Measurements from ENCODE around the gene MPZL3.
"Not testable (repeated sequence)": the region's sequence is repeated elsewhere in the genome, so short reads cannot be mapped to it uniquely, and the experiment has no call there.

MPZL3 gene

DNA sequence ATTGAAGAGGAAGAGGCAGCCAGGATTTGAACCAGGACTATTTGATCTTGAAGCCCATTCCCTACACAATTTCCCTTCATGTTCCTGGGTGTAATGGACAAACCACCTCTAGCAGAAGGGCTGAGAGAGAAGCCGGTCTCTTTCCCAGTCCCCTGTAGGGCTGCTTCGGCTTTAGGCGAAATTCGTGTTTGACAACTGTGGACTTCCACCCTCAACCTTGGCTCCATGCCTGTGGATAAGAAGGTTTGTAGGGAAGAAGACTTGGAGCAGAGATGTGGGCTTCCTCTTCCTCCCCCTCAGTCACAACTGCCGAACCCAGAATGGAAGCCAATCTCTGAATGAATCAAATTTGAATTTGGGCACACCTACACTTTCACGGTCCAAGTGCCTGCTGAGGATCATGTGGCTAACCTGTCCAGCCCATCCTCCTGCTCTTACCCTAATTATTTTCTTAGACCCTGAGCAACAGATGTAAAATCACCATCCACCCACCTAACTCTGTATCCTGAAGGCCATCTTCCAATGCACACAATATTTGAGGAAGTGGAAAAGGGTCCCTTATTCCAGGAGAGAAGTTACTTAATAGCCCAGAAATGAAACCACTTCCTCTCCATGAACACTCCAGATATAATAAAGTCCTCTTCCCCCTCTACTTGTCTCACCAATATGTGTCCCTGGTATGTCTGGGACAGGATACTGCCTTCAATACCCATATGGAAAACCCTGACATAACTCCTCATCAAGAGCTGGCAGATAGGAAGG is 65.6 kb downstream of the MPZL3 start:
- DNase-seq (ENCODE audit: low read depth in 1 of 2, low spot score in 1 of 2), result no peak

DNA sequence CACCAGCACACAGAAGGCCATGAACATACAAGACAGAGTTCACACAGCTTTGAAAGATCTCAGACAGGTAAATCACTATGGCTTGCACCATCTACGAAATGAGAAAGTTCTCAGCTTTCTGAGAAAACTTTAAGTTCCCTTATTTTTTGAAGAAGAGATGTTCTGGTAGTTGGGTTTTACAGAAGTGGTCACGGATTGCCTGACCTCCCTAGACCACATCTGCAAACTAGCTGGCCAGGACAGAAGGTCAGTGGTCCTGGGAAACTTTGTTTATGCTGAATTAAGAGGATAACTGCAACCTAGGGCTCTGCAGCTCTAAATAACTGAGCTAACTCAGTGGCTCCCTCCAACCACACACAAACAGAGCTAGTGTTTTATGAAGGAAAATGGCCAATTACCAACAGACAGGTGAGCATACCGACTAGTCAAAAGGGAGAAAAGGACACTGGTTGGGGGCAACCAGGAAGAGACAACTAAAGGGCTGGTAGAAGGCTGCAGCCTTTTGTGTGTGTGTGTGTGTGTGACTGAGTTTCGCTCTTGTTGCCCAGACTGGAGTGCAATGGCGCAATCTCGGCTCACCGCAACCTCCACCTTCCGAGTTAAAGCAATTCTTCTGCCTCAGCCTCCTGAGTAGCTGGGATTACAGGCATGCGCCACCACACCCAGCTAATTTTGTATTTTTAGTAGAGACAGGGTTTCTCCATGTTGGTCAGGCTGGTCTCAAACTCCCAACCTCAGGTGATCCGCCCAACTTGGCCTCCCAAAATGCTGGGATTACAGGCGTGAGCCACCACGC is 67.2 kb downstream of the MPZL3 start:
- DNase-seq (ENCODE audit: low read depth in 1 of 2, low spot score in 1 of 2), result no peak

DNA sequence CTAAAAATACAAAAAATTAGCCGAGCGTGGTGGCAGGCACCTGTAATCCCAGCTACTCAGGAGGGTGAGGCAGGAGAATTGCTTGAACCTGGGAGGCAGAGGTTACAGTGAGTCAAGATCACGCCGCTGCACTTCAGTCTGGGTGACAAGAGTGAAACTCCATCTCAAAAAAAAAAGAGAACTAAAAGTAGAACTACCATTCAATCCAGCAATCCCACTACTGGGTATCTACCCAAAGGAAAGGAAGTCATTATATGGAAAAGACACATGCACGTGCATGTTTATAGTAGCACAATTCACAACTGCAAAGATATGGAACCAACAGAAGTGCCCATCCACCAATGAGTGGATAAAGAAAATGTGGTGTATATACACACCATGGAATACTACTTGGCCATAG is 68.5 kb downstream of the MPZL3 start:
- DNase-seq (ENCODE audit: low read depth in 1 of 2, low spot score in 1 of 2), result not testable (repeated sequence)

- DNase-seq (ENCODE audit: low read depth in 1 of 2, low spot score in 1 of 2), result no peak
These were observed 71.9 kb downstream of the MPZL3 start for GRCh38 chr11:118180300-118180703.

- no peak for DNase-seq (ENCODE audit: low read depth in 1 of 2, low spot score in 1 of 2)
These were observed 75.4 kb downstream of the MPZL3 start for GRCh38 chr11:118176778-118177134.

Data from stimulated activated CD4-positive, alpha-beta T cell treated with anti-CD3 and anti-CD28 coated beads, Interleukin-15, amount 100 ng/mL, for 1 hour (primary cell).